Colon (tissue), 2 donors: ENCODE data around the gene RPS6KL1.

ENCODE experiments used
- FAIRE-seq: peaks from 2 replicates; lab custom pipeline; 2012; peaks lifted over from hg19 to GRCh38; lab: Jason Lieb, UNC
- donor health status: control.
- donor health status: control.

Gene RPS6KL1

DNA sequence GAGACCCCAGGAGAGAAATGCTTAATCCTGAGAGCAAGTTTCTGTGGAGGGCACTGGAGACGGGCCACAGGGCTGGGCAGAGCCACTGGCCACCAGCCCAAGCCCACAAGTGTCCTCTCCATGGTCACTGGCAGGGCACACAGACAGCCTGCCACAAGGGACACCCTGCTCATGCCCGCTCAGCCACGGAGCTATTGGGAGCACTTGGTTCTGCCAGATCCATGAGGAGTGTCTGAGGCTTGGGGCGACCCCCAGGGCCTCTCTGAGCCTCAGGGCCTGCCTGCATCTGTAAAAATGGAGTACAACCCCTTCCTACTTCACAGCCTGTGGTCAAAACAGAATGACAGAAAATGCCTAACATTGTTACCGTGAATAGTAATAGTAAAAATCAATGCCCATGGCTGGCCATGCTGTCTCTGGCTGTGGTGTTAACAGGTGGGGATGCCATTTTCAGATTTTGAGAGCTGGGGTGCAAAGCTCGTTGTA, 29.2 kb upstream of the RPS6KL1 start:
- FAIRE-seq: no peak

DNA sequence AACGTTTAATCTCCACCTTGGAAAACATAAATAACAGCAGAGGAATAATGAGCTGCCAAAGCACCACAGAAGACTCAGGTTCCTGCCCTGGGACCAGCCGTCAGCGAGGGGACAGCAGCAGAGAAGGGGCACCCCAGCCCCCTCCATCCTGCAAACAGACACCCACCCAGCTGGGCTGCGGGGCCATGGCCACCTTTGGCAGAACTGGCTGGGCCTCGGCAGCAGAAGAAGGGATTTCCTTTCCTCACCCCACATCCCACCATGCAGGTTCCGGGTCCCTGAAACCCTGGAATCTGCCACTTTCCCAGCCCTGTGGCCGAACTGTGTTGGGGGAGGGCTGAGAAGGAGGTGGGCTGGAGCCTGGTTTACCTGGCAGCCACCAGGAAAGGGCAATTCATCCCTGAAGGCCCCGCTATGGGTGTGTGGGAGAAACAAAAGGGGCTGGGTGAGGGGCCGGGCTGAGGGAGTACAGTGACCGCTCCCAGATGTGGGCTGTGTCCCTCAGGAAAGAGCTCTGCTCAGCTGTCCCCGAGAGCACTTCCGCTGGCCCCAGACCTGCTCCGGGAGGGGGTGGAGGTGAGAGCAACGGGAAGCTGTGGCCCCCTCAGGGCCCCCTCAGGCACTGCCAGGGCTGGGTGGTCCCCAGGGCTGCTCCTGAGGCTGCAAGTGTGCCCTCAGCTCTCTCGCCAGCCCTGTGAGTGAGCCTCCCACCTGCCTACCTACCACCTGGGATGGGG, 28.6 kb upstream of the RPS6KL1 start:
- FAIRE-seq: no peak

DNA sequence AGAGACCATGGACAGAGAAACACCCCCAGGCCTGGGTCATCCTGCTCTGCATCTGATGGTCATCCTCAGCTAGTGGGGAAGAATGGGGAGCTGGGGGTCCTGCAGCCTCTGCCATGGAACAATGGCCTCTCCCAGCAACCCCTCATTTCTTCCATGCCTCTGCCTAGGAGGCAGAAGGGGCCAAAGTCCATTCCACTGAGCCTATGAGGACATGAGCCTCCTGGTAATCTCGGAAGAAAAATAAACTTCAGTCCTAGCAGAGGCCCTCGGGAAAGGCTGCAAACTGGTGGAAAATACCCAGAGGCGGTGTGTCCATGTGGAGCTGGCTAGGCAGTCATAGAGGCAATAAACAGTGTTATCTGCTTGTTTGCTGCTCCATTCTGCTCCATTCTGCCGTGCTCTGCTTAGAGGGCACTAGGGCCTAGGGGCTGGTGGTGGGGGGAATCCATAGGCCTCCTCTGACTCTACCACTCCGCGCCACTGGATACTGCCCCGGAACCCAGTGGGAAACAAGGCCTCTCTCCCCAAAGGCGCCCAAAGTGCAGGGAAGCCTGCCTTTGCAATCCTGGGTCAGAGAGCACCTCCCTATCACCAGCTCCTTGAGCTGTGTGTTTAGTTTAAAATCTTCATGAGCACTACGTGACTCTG, 27.9 kb upstream of the RPS6KL1 start:
- no peak for FAIRE-seq

DNA sequence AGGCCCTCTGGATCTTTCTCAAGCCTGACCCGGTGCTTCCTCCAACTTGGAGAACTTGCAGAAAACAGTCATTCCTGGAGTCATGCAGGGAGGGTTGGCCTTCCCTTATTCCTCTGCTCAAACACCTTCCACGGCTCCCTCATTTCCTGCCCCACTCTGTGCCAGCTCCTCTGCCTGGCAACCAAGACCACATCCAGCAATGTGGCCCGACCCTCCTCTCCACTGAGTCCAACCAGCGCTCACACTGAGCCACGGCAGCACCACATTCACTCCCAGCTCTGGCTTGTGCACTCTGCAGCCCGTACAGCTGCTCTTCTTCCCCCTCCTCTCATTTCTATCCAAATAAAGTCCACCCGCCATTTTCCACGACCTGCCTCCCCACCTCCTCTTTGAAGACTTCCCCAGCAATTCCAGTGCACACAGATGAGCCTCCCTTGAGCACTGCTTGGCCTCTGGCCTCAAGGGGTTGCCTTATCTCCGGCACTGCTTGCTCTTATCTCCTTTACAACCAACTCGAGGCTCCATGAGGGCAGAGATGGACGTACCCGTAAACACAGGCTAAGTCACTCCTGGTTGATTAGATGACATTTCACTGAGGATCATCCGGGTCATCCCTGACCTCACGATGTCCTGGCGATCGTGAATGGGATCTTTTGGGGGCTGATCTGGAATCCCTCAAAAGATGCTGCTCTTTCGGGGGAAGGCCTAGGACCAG, 27.0 kb upstream of the RPS6KL1 start:
- no peak for FAIRE-seq

DNA sequence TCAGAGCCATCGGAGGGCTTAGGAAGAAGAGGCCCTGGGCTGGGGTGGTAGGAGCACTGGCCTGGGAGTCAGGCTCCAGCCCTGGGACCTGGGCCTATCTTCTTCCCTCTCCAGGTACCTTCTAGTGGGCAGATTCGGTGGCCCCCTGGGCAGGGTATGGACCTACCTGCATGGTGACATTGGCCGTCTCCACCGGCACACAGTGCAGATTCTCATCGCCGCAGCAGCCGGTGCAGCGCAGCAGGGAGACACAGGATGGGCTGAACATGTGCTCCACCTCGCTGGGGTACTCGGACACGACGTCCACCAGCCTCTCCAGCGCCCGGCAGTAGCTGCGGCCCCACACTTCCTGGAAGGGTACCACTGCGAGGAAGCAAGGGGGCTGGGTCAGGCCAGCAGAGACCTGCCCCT, 26.1 kb upstream of the RPS6KL1 start:
- FAIRE-seq: no peak

DNA sequence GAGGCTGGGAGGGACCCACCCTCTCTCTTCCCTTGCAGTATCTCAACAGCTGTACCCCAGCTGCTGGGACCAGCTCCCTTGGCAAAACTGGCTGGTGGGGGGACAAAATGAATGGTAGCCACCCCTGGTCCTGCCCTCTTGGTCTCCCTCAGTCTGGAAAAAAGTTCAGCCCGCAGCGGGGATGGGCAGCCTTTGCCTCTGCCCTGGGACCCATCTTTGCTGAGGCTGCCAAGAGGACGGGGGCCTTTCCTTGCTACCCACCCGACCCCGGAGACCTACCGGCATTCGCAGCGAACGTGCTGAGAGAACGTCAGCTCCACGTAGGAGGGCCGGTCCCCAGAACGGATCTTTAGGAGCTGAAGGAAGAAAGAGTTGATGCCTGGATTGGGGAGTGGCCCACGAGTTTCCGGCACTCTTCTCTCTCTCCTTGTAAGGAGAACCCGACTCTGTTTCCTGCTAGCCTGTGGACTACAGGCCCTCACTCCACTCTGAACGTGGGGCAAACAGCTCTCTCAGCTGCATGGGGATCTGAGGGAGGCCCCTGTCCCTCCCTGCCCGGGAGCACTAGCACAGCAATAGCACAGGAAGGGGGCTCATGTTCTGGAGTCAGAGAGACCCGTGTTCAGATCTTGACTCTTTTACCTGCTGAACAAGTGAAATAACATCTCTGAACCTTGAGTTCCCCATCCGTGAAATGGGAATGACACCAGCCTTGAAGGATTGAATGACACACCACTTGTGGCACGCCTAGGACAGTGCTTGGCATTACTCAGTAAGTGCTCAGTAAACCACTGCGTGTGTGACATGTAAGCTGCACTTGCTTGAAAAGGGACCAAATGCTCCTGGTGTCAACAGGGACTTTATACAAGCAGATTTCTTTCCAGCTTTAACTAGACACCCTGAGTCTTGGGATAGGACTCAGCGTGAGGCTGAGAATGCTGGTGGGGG, 25.4 kb upstream of the RPS6KL1 start:
- no peak for FAIRE-seq

DNA sequence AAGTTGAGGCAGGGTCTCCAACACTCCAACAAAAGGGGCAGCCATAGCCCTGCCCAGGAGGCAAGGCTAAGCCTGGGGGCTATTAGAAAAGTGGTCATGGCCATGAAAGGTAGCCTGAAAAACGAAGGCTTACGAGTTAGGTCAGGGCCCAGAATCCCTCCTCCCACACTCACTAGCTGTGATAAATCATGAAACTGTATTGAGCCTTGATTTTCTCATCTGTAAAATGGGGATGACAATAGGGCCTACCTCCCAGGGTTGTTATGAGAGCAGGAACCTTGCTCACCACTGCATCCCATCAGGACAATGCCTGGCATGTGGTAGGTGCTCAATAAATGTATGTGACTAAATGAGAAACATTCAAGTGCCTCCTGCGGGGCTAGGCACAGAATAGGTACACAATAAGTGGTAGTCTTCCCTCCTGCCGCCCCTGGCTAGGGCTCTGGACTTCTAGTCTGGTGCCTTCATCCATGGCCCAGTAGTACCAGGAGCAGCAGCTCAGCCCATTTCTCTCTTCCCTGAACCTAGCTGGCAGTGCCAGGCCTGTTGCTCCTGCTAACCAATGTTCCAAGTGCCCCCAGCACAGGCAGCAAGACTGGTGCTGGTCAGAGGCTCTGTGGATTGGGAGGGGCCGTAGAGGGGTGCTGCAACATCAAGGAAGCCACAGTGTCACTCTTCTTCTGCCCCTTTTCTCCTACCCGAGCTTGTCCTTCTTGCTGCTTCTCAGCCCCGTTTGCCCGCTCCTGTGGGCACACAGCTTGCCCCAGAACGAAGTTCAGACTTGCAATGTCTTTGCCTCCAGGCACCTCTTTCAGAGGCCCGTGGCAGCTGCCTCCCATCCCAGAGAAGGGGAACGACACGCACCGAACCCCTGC, 24.5 kb upstream of the RPS6KL1 start:
- FAIRE-seq: no peak

DNA sequence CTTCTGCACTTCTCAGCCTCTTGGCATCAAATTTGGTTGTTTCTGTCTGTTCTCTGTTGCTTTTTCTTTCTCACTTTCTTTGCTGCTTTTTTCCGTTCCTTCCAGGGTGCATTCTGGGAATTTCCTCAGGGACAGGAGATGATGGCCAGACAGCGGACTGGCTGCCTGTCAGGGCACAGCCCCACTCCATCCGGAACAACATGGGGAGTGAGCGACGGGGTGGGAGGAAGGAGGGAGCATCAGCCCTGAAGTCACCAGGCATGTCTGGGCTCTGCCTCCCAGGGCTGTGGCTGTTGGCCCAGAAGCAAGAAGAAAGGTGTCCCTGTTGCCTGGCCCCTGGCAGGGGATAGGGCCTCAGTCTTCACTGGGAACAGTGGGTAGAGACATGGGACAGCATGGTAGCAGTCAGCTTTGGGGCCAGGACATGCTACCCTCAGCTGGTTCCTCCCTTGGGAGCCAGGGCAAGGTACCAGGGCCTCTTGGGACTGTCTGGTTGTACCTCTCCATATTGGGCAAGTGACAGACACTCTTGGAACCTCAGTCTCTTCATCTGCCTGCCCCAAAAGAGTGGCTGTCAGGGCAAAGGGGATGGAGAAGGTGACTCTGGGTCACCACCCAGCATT, 23.7 kb upstream of the RPS6KL1 start:
- no peak for FAIRE-seq

DNA sequence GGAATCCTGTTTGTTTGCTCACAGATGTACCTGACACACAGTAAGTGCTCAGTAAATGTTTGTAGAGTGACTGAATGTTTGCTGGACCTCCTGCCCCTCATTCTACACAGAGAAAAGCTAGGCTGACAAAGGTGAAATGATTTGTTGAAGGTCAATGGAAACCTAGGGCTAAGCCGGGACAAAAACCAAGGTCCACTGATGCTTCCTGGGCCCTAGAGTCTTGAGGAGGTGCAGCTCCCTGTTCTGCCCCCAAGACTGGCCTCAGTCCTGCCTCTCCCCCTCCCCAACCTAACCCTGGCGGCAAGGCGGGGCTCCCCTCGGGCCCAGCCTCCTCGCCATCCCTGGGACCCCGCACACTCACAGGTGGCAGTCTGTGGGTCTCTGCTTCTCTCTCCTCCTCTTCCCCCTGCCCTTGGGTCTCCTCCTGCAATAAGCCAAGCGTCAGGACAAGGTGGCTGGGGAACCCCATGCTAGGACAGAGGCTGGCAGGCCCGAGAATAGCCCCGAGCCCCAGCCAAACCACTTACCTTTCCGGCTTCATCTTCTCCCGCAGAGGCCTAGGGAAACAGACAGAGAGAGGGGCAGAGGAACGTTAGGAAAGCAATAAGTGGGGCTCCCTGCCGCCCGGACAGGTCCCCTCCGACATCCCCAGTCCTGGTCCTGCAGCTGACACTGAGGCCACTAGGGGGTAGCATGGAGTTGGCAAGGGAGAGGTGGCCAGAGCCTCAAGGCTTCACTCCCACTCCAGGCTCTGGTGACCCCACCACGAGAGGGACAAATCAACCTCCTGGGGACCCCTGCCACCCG, 23.0 kb upstream of the RPS6KL1 start:
- no peak for FAIRE-seq

DNA sequence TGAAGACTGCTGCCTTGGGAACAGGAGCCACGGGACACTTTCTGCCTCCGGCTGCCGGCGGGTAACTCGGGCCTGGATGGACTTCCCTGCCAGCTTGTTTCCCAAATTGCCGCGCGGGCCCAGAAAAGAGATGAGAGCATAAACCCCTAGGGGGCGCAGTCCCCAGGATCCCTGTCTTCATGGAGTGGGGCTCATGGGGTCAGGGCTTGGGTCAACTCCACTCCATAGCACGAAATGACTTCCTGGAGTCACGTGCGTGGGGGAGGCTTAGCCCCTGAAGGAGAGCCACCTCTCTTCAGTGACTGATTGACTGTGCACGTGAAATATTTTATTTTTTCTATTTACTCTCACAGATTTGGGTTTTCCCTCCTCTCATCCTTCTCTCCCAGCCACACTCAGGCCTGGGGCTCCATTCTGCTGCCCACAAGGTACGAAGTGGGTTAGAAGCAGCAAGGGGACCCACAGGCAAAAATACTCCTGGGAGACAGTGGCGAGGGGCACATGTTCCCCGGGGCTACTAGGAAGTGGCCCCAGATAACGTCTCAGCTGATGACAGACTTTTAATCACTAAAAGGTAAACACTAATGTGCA, 22.3 kb upstream of the RPS6KL1 start:
- FAIRE-seq: no peak

- FAIRE-seq: no peak
These were observed 19.5 kb upstream of the RPS6KL1 start for GRCh38 chr14:74942608-74943007.

- FAIRE-seq: no peak
These were observed 19.1 kb upstream of the RPS6KL1 start for GRCh38 chr14:74942181-74942580.

GRCh38 chr14:74941676-74942097, 18.6 kb upstream of the RPS6KL1 start:
- no peak for FAIRE-seq

DNA sequence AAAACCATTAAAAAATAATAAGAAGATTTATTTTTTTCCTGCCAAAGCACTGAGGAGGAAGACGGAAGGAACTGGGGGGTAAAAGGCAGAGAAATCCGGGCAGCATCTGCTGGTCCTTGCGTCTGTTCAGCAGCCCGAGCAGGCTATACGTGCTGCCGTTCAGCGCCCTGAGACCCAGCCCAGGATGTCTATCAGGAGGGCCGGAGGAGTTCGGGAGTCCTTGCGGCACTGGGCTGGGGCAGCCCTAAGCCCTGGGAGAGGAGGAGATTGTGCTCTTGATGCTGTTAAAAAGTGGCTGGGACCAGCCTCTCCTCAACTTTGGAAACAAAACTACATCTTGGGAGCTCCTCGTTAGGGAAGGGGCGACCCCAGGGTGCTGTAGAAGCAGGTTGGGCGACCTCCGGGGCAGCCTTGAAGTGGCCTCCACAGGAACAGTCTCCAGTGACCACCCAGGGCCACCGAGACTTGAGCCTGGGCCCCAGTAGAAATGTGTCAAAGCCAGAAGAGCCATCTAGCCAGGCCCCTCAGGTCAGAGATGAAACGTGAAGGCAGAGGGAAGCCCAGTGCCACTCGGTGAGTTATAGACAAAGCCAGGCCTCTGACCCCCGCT, 18.0 kb upstream of the RPS6KL1 start:
- no peak for FAIRE-seq

GRCh38 chr14:74938531-74939495, 15.8 kb upstream of the RPS6KL1 start:
- no peak for FAIRE-seq

DNA sequence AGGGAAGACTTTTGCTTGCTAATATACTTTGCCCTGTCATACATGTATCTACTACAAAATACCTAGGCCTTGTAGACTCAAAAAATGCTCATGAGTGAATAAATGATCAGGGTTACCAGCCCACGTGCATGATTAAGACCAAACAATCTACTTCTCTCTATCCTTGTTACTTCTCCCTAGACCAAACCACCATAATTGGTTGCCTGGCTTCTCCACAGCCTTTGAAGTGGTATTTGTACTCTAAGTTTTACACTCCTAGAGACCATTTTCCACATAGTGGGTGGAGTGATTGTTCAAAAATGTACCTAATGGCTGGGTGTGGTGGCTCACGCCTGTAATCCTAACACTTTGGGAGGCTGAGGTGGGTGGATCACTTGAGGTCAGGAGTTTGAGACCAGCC, 14.1 kb upstream of the RPS6KL1 start:
- FAIRE-seq: no peak

- FAIRE-seq: no peak
These were observed 13.7 kb upstream of the RPS6KL1 start for GRCh38 chr14:74936731-74937130.

GRCh38 chr14:74936151-74936550, 13.1 kb upstream of the RPS6KL1 start:
- no peak for FAIRE-seq
